Tibial nerve (tissue), 4 donors: Measurements from ENCODE around the gene HDHD3. TPM values are rescaled to one million over a fixed set of nuclear protein-coding genes. Genes with fewer than 3 reads are reported as not detected.
"Not testable (repeated sequence)": the region's sequence is repeated elsewhere in the genome, so short reads cannot be mapped to it uniquely, and the experiment has no call there.

ENCODE experiments used
- DNase-seq, 2 donors: peaks; one replicate each; pipeline ENCODE4 v3.0.0-alpha.2; 2019; ENCODE audit warnings: low spot score in 2 of 2
- H3K27ac ChIP-seq, 4 donors: fragments of 200-600 bp; sonication (generic) in 3 of 4; one replicate each; pipeline ENCODE4 v1.5.1; 2017 to 2019; ENCODE audit warnings: mild to moderate bottlenecking in 1 of 4
- H3K27me3 ChIP-seq, 2 donors: fragments of 200-600 bp; sonication (generic) in 1 of 2; one replicate each; pipeline versions ENCODE4 v1.5.1 to v1.6.0; 2017 to 2019
- H3K36me3 ChIP-seq, 3 donors: fragments of 200-600 bp; sonication (generic); one replicate each; pipeline ENCODE4 v1.5.1; 2018 to 2019
- H3K4me1 ChIP-seq, 4 donors: fragments of 200-600 bp; sonication (generic) in 3 of 4; one replicate each; pipeline ENCODE4 v1.5.1; 2017 to 2019
- H3K4me3 ChIP-seq, 4 donors: fragments of 200-600 bp; sonication (generic) in 3 of 4; one replicate each; pipeline ENCODE4 v1.5.1; 2017 to 2019; ENCODE audit warnings: mild to moderate bottlenecking in 1 of 4, moderate library complexity in 1 of 4
- H3K9me3 ChIP-seq, 4 donors: fragments of 200-600 bp; sonication (generic) in 3 of 4; one replicate each; pipeline ENCODE4 v1.5.1; 2017 to 2019
- EP300 ChIP-seq, 2 donors: sonication (generic); formaldehyde crosslinking; IDR thresholded peaks; one replicate each; pipeline ENCODE4 v1.6.1; 2017; ENCODE audit warnings: antibody characterized with exemption in 2 of 2, mild to moderate bottlenecking in 1 of 2
- POLR2A ChIP-seq, 2 donors: fragments of 450-650 bp; IDR thresholded peaks; one replicate each; pipeline ENCODE4 v1.6.1; 2017; ENCODE audit warnings: antibody characterized with exemption in 2 of 2, mild to moderate bottlenecking in 2 of 2, moderate library complexity in 2 of 2
- WGBS, 2 donors: methylation state at CpG; one replicate each; pipeline ENCODE4 v1.1.5; 2018; 5-methylcytosine and 5-hydroxymethylcytosine counted together
- total RNA-seq, 4 donors: library from RNA; depleted of rRNA; stranded (reverse); fragments of >200 nt; gene quantifications; one replicate each; pipeline ENCODE4 v1.1.0, GENCODE V29; 2016
- TF ChIP-seq, protein P1 (sequence below), 5 experiments: fragments of 200-600 bp in 3 of 5; fragments of 450-650 bp in 2 of 5; sonication (generic) in 3 of 5; IDR thresholded peaks; one replicate each; pipeline ENCODE4 v1.5.1; 2016 to 2019; ENCODE audit warnings: antibody characterized with exemption in 5 of 5, mild to moderate bottlenecking in 3 of 5, moderate library complexity in 2 of 5

The HDHD3 gene
- total RNA-seq, 4 donors from 2014 or later: 19.7 to 53.5 (median 25.7) TPM

DNA sequence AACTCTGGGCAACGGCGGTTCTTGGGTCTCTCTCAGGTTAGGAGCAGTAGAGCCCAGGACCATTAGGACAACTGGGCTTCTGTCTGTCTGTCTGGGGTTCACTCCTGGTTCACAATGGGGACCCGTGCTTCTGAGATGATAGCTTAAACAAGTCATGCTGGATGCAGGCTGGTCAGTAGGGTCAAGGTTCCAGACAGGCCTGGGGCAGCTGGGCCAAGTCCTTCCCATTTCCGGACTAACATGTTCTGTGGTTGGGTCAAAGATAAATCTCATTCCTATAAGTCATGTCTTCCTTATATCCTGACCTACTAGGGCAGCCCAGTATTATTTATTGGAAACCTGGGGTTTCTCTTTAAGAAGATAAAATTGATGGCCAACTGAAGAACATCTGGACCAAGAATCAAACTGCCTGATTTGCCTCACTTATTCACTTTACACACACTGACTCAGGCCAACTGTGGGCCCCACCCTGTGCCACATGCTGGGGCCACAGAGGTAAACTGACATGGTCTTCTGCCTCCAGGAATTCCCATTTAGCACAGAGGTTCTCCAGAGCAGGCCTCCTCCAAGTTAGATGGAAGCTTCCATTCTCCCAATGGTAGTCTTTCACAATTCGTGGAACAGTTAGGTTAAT is 8.3 kb downstream of the HDHD3 start:
- no peak overlapping the region for H3K27ac ChIP-seq
- H3K9me3 ChIP-seq: no peaks in the 10 kb centered on the region
- no peaks in the 10 kb centered on the region for H3K27me3 ChIP-seq
- H3K36me3 ChIP-seq: peaks cover 0 to 11% (median 3%) of the 10 kb centered on the region in 3 donors
- no peak overlapping the region for H3K4me3 ChIP-seq
- no peak for DNase-seq
- WGBS, 2 donors: 83 to 84% methylated on average over 5 of the region's 5 CpGs
- no peaks in the 10 kb centered on the region for H3K4me1 ChIP-seq
- TF ChIP-seq EP300 (IDR thresholded peaks at IDR 0.05): no peak
- TF ChIP-seq, protein P1, sequence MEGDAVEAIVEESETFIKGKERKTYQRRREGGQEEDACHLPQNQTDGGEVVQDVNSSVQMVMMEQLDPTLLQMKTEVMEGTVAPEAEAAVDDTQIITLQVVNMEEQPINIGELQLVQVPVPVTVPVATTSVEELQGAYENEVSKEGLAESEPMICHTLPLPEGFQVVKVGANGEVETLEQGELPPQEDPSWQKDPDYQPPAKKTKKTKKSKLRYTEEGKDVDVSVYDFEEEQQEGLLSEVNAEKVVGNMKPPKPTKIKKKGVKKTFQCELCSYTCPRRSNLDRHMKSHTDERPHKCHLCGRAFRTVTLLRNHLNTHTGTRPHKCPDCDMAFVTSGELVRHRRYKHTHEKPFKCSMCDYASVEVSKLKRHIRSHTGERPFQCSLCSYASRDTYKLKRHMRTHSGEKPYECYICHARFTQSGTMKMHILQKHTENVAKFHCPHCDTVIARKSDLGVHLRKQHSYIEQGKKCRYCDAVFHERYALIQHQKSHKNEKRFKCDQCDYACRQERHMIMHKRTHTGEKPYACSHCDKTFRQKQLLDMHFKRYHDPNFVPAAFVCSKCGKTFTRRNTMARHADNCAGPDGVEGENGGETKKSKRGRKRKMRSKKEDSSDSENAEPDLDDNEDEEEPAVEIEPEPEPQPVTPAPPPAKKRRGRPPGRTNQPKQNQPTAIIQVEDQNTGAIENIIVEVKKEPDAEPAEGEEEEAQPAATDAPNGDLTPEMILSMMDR (IDR thresholded peaks at IDR 0.05): no peak
- TF ChIP-seq POLR2A (IDR thresholded peaks at IDR 0.05): no peak

DNA sequence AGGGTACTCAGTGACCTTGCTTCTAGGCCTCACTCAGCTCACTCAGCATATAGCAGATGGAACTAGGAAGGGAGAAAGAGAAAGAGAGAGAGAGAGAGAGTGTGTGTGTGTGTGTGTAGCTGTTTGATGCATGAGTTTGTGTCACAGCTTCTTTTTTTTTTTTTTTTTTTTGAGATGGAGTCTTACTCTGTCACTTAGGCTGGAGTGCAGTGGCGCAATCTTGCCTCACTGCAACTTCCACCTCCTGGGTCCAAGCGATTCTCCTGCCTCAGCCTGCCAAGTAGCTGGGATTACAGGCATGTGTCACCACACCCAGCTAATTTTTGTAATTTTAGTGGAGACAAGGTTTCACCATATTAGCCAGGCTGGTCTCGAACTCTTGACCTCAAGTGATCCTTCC is 11.1 kb downstream of the HDHD3 start:
- H3K27me3 ChIP-seq, H3K9me3 ChIP-seq, H3K4me3 ChIP-seq, H3K27ac ChIP-seq, H3K4me1 ChIP-seq, DNase-seq, H3K36me3 ChIP-seq: not testable (repeated sequence)
- 82 to 88% methylated on average over 3 of the region's 3 CpGs for WGBS, 2 donors

DNA sequence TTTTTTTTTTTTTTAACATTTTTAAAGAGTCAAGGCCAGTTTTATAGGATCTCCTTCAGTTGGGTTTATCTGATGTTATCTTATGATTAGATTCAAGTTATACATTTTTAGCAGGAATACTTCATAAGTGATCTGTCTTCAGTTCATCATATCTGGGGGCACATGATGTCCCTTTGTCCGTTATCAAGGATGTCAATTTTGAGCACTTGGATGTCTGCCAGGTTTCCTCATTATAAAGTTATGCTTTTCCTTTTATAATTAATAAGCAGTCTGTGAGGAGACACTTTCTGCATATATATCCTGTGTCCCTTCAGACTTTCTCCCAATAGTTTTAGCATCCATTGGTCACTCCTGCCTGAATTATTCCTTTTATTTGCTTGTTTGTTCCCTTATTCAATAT is 11.8 kb downstream of the HDHD3 start:
- WGBS, 2 donors: 35 to 48% methylated on average over 1 of the region's 1 CpG
- no peaks in the 10 kb centered on the region for H3K36me3 ChIP-seq
- no peak for DNase-seq
- no peak overlapping the region for H3K4me3 ChIP-seq
- H3K4me1 ChIP-seq: no peaks in the 10 kb centered on the region
- TF ChIP-seq, protein P1 (IDR thresholded peaks at IDR 0.05): no peak
- TF ChIP-seq POLR2A (IDR thresholded peaks at IDR 0.05) (no peak), EP300 (IDR thresholded peaks at IDR 0.05) (no peak)
- H3K27ac ChIP-seq: no peak overlapping the region
- no peaks in the 10 kb centered on the region for H3K9me3 ChIP-seq
- no peaks in the 10 kb centered on the region for H3K27me3 ChIP-seq

DNA sequence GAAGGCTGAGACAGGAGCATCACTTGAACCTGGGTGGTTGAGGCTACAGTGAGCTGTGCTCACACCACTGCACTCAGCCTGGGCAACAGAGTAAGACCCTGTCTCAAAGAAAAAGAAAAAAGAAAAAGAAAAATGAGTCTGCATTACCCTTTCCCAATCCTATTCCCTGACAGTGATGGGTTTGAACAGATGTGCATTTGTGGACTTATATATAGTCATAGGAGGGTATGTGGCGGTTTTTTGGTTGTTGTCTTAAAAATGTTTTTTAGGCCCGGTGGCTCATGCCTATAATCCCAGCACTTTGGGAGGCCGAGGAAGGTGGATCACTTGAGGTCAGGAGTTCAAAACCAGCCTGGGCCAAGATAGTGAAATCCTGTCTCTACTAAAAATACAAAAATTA is 13.4 kb downstream of the HDHD3 start:
- no peaks in the 10 kb centered on the region for H3K4me1 ChIP-seq
- H3K27ac ChIP-seq: no peak overlapping the region
- no peak for DNase-seq
- H3K27me3 ChIP-seq: no peaks in the 10 kb centered on the region
- H3K9me3 ChIP-seq: no peaks in the 10 kb centered on the region
- no peaks in the 10 kb centered on the region for H3K36me3 ChIP-seq
- WGBS, 2 donors: 86 to 97% methylated on average over 3 of the region's 3 CpGs
- TF ChIP-seq POLR2A (IDR thresholded peaks at IDR 0.05) (no peak), EP300 (IDR thresholded peaks at IDR 0.05) (no peak)
- TF ChIP-seq, protein P1 (IDR thresholded peaks at IDR 0.05): no peak
- no peak overlapping the region for H3K4me3 ChIP-seq

DNA sequence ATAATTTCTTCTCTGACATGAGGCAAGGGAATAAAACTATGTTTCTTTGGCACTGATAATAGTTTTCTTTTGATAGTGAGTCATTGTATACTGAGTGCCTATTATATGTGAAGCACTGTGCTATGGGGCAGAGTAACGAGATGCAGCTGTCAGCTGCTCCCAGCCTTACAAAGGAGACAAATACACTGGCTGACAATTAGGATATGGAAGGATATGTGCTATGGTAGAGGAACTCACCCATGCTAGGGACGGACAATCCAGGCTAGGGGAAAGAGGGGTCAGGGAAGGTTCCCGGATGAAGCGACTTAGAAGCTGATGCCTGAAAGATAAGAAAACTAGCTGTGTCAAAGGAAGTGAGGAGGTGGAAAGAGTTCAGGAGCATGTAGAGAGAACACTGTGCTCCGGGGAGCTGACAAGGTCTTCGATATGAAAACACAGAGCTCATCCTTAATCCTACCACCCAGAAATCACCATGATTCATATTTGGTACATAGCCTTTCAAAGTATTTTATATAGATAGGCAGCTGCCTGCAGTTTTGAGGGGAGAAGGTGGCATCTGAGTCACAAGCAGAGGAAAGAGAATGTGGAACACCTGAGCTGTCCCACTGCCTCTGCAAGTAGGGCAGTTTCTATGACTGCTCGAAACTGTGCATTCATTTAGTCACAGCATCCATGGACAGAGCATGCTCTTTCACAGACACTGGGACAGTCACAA is 15.3 kb downstream of the HDHD3 start:
- DNase-seq: no peak
- no peak for TF ChIP-seq POLR2A (IDR thresholded peaks at IDR 0.05)
- TF ChIP-seq, protein P1 (IDR thresholded peaks at IDR 0.05): no peak
- TF ChIP-seq EP300 (IDR thresholded peaks at IDR 0.05): no peak
- Histone ChIP-seq H3K27me3 (no peaks in the 10 kb centered on the region), H3K9me3 (no peaks in the 10 kb centered on the region), H3K4me1 (no peaks in the 10 kb centered on the region), H3K36me3 (no peaks in the 10 kb centered on the region), H3K27ac (no peak overlapping the region), H3K4me3 (no peak overlapping the region)
- 49 to 58% methylated on average over 7 of the region's 7 CpGs for WGBS, 2 donors
